Astrocyte (in vitro differentiated cells and primary cell): ENCODE results near the gene SYNM.

Experiments
- EZH2 ChIP-seq: IDR thresholded peaks from 2 replicates; pipeline ENCODE4 v1.6.1; 2012; ENCODE audit warnings: mild to moderate bottlenecking, low read length, inconsistent platforms; ENCODE audit not compliant: insufficient read depth
- TF ChIP-seq, protein P1 (sequence below): IDR thresholded peaks from 2 replicates; pipeline ENCODE4 v1.5.1; 2011; ENCODE audit warnings: low read depth, mild to moderate bottlenecking, inconsistent platforms, low read length, moderate library complexity; ENCODE audit not compliant: insufficient read depth

DNA sequence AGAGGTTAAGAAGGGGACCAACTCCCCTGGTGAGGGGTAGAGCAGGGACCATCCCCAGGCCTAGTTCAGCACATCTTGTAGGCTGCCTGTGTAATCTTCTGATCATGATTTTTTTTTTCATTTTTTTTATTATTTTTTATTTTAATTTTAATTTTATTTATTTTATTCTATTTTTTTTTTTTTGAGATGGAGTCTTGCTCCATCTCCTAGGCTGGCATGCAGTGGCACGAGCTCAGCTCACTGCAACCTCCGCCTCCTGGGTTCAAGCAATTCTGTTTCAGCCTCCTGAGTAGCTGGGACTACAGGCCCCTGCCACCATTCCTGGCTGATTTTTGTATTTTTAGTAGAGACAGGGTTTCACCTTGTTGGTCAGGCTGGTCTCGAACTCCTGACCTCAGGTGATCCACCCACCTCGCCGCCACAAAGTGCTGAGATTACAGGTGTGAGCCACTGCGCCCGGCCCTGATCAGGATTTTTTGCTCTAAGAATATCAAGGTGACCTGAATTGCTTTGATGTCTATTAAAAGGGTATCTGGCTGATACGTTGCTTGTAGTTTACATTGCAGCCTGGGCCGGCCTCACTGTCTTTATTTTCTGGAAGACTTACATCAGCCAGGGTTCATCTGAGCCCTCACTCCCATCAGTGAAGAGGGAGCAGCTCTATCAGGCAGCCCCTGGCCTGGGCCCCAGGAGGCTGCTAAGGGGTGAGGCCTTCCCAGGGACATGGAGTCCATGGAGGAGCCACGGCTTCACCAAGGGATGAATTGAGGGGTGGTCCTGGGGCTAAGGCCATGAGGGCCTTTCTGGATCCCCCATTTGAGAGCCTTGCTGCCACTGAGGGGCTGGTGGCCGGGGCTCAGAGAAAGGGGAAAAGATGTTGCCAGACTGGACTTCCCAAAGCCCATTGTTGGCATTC is 10.7 kb downstream of the SYNM start:
- no peak for TF ChIP-seq EZH2
- TF ChIP-seq, protein P1, sequence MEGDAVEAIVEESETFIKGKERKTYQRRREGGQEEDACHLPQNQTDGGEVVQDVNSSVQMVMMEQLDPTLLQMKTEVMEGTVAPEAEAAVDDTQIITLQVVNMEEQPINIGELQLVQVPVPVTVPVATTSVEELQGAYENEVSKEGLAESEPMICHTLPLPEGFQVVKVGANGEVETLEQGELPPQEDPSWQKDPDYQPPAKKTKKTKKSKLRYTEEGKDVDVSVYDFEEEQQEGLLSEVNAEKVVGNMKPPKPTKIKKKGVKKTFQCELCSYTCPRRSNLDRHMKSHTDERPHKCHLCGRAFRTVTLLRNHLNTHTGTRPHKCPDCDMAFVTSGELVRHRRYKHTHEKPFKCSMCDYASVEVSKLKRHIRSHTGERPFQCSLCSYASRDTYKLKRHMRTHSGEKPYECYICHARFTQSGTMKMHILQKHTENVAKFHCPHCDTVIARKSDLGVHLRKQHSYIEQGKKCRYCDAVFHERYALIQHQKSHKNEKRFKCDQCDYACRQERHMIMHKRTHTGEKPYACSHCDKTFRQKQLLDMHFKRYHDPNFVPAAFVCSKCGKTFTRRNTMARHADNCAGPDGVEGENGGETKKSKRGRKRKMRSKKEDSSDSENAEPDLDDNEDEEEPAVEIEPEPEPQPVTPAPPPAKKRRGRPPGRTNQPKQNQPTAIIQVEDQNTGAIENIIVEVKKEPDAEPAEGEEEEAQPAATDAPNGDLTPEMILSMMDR: no peak
